Mucosa of gallbladder (tissue), 1 donor: ENCODE data around the gene CNPY1. TPM values are rescaled to one million over a fixed set of nuclear protein-coding genes. Genes with fewer than 3 reads are reported as not detected.

Experiments
- DNase-seq: peaks from one replicate; pipeline ENCODE4 v3.0.0-alpha.2; 2020; ENCODE audit warnings: low spot score
- total RNA-seq: library from RNA; stranded (reverse); gene quantifications from one replicate; pipeline ENCODE4 v1.2.1, GENCODE V29; 2021
- donor health status: DM: no; HTN: no; CAD: no.

Gene CNPY1
- total RNA-seq, 1 donor from 2014 or later, result not detected

DNA sequence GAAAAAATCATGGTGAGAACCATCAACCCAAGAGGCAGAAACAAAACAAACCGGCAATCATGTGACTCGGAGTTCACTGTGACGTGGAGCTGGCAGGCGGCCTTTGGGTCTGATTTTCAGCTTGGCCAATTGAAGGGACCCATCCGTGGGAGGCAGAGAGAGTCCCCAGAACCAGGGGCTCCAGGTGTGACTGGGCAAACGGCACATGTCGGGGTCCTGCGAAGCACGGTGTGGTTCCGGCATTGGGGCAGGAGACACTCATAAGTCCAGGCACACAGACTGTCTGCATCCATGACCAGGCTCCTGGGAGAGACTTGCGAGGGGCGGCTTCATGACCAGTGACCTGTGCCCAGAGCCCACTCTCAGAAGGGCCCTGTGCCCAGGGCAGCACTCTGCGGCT is 12.6 kb upstream of the CNPY1 start:
- no peak for DNase-seq

GRCh38 chr7:155558351-155558750 is 12.0 kb upstream of the CNPY1 start:
- DNase-seq, result no peak

DNA sequence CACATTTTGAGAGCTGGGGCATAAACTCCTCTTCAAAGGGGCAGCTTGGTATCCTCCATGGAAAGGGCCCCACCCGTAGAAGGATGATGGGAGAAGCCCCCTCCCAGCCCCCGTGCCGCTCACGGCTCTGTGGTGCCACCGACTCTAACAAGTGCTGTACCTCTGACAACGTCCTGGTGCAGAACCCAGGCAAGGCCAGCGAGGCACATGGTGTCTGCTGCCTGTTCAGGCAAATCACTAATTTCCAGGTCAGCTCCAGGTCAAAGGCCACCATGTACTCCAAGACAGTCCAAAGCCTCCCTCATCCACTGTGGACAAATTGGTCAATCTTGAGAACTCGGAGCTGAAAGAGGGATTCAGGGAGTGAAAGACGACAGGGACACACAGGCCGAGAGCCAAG is 11.4 kb upstream of the CNPY1 start:
- no peak for DNase-seq

DNA sequence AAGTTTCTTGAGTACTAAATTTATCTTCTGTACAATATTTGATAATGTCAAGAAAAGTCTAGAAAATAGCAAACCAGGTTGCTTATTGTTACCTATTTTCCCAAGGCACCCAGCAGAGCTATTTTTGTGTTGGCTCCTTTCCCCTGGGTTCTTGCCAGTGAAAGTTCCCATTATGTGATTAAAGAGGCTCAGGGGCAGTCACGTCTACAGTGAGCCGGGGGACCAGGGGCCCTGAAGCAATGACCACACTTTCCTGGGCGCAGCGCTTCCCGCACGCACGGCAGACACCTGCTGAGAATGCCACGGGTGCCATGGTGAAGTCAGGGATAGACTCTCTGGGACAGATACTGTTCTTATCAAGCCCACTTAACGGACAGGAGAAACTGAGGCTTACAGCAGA is 10.4 kb upstream of the CNPY1 start:
- DNase-seq, result no peak

- DNase-seq, result no peak
Measured at GRCh38 chr7:155555116-155555695, 8.8 kb upstream of the CNPY1 start.

DNA sequence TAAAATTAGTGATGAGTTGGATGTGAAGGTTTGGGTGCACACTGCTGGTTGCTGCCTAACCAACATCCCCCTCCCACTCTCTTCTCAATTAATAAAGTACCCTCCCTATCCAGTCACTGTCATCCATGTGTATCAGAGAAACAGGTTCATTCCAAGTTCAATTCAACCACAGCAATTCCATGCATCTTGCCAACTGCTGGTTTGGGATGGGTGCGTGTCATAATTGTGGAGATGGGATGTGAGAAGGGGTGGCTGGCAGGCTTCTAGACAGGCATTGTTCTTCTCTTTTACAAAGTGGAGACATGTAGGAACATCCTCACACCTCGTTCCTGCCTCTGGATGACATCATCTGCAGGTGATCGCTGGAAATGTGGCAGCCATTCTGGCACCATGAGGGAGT is 7.5 kb upstream of the CNPY1 start:
- DNase-seq, result no peak

DNA sequence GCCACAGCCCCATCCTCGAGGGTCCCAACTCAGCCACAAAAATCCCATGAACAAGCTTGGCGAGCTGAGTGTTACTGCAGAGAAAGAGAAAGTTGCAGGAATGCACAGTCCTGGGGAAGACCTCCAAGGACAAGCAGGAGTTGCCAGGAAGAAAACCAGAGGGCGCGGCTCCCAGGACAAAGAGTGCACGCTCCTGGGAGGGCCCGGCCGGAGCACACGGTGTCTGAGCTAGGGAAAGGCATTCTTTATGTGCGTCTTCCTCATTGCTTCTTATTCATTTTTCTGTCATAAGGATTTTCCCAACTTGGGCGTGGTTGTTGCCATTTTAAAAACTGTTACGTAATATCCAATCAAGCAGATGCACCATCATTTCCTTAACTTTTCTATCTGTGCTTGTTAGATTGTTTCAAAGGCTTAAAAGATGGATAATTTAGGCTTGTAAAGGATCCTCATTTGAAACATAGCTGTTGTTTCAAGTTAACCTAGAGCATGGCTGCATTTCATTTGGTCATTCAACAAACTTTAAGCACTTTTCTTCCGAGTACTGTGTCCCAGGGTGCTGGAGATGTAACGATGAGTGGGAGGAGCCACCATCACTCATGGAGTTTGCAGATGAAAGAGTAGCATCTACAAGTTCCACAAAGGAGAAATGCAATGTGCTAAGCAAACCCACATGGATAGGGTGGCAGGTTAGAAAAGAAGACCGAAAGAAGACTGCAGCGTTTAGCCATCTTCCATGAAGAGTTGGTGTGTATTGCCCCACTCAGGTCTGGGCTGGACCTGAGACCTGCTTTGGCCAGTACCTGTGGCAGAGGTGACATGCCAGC is 5.6 kb upstream of the CNPY1 start:
- no peak for DNase-seq

DNA sequence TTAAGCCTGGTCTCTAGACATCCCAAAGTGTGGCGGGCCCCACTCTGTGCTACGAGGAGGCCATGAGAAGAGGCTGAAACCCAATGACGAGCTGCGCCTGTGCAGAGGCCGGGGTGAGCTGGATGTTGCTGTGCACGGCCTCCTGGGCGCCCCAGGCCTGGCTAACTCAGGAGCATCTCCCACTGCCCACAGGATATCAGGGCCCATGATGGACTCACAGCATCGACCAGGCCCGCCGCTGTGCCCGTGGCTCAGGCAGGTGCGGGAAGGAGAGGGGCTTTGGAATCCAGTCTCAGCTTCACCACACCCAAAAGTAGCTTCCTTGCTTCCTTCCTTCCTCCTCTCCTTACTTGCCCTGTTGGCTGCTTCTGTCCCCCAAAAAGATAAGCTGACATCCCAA is 4.6 kb upstream of the CNPY1 start:
- DNase-seq, result no peak

GRCh38 chr7:155549226-155549625 is 2.9 kb upstream of the CNPY1 start:
- DNase-seq, result no peak

GRCh38 chr7:155547161-155547791 is 917 bp upstream of the CNPY1 start:
- DNase-seq, result no peak

DNA sequence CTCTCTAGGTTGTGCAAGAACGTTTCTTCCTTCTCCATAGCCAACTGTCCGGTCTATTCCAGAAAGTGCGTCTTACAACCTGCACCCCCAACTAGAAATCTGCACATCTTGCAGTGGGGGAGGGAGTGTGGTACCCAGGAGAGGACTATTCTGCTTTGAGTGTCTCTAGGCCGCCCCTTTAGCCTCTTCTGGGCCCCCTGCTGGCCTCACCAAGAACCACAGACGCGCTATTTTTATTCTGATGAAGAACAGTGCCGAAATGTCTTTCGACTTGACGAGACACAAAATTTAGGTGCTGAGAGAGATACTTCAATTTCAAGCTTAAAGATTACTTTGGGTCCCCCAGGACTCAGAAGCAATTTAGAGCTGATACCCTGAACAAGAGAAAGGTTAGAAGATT is 1.0 kb downstream of the CNPY1 start:
- no peak for DNase-seq

GRCh38 chr7:155544485-155544884 is 1.9 kb downstream of the CNPY1 start:
- no peak for DNase-seq

DNA sequence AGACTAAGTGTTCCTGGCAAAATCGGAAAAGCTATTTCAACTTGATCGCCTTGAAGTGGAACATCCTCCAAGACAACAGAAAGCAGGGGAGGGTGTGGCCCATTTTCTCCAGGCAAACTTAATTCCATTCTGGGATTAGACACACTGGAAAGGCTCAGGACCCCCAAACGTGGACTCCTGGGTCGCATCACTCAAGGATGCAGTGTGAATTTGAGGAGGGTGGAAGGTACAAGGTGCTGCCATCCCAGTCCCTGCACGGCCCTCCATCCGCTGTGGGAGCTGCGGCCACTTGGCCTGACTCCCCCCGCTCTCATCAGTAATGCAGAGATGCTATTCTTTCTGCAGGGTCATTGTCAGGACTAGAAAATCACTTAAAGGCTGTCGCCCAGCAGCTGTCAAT is 2.4 kb downstream of the CNPY1 start:
- no peak for DNase-seq

DNA sequence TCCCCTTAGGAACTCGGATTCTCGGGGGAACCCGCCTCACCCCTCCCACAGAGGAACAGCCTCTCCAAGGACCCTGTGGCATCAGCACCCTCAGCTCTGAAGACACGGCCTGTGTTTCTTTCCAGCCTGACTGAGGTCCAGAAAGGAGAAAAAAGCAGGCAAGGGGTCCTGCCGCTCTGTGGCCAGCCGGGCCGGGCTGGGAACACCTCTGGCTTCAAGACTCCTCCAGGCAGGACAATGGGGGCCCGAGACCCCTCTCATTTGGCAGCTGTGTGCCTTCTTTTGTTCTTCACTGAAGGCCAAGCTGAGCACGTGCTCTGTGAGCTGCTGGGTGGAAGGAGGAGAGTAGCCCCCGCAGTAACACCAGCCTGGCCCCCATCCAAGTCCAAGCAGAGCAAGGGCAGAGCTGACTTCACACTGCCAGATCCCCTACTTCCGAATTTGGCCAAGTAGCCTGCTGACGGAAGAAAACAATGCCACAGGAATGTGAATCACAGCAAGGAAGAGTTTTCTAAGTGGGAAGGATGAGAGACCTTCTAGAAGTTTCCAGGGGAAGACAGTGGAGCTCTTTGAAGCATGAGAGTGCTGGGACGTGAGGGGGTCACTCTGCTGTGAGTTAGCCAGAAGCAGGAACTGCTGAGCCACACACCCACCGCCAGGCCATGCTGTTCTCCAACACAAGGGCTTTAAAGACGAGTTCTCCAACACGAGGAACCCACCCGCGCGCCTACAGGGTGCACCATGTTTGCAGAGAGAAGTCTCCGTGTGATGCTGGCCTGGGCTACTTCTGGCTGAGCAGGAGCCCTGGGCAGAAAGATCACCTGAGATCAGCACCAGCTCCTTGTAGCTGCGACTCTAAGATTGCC is 3.1 kb downstream of the CNPY1 start:
- DNase-seq, result no peak

DNA sequence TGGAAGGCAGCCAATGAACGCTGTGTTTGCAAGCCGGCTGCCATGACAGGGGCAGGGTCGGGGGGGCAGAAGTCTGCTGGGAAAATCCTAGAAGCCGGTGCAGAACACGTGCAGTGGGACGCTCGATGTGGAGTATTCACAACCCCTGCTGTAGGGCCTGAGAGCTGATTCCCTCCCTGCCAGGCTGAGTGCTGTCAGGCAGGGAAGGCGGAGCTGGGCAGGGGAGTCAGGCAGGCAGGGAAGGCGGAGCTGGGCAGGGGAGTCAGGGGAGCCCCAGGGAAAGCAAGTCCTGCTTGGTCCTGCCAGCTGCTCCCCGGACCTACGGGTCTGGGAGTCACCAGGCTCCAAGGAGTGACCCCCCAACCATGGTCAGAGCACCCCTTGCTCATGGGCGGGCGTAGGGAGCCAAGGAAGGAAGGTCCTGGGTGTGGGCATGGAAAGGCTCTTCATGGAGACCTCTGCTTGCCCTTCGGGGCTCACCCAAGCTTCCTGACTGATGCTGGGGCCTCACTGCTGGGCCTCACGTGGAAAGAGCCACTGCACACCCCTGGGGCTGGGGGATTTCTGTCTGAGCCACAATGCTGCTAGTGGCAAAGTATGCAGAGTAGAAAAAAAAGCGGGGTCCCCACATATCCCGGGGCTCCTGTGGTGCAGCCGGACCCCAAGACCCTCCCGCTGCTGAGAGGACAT is 4.2 kb downstream of the CNPY1 start:
- DNase-seq, result no peak

- no peak for DNase-seq
Measured at GRCh38 chr7:155540553-155540952, 5.8 kb downstream of the CNPY1 start.

- no peak for DNase-seq
Measured at GRCh38 chr7:155538293-155538692, 8.1 kb downstream of the CNPY1 start.

- no peak for DNase-seq
Measured at GRCh38 chr7:155536451-155536850, 9.9 kb downstream of the CNPY1 start.

GRCh38 chr7:155534691-155535090 is 11.7 kb downstream of the CNPY1 start:
- DNase-seq, result no peak

GRCh38 chr7:155533827-155534690 is 12.3 kb downstream of the CNPY1 start:
- no peak for DNase-seq
